K562 (cell line): ENCODE results near the gene BATF. TPM values are rescaled to one million over a fixed set of nuclear protein-coding genes. Genes with fewer than 3 reads are reported as not detected.

Experiments
- ATAC-seq: fragments of 200-7000 bp; cut with Tn5 transposase; 3 replicates; pipeline ENCODE4 v1.9.1; 2020; ENCODE audit warnings: moderate library complexity
- BruUV-seq: library from RNA; stranded (reverse); fragments of 400-500 nt; replicated peaks from 2 replicates; lab custom pipeline; 2021; lab: Mats Ljungman, UMichigan
- CTCF ChIA-PET: fragments of 300-600 bp; formaldehyde crosslinking; extraction: SDS; loops from one replicate; lab custom pipeline; 2021; ENCODE audit warnings: low intra/inter-chr PET ratio; lab: Yijun Ruan, JAX
- POLR2A ChIA-PET: fragments of 300-600, 350-650 bp; sonication (Branson Sonifier 250); formaldehyde crosslinking; extraction: SDS; loops from one replicate; lab custom pipeline; 2021; ENCODE audit warnings: antibody characterized with exemption, inconsistent platforms; lab: Yijun Ruan, JAX
- DNase-seq, 4 experiments: peaks; one replicate each; pipeline versions ENCODE4 v3.0.0 to v3.0.0-alpha.2; 2011 to 2018; ENCODE audit warnings: low spot score in 3 of 4, mixed read lengths in 3 of 4; ENCODE audit errors: extremely low read depth in 1 of 4
- FAIRE-seq: peaks from 2 replicates; lab custom pipeline; 2011; peaks lifted over from hg19 to GRCh38; lab: Jason Lieb, UNC
- H2AFZ ChIP-seq: 2 replicates; pipeline ENCODE4 v1.6.0; 2011; ENCODE audit warnings: low read depth, low read length, control low read depth, inconsistent platforms
- H3K27ac ChIP-seq: fragments of 200-600 bp; 3 replicates; pipeline ENCODE4 v1.8.0; 2011; ENCODE audit warnings: low read depth, mild to moderate bottlenecking, control low read depth, inconsistent platforms, low read length, moderate library complexity, mixed read lengths; ENCODE audit errors: extremely low read depth
- H3K27me3 ChIP-seq, 2 experiments: fragments of 300-600 bp in 1 of 2; 2 replicates in 1 of 2; 3 replicates in 1 of 2; pipeline versions ENCODE4 v1.6.0 to v1.8.0; 2011; ENCODE audit warnings: inconsistent platforms in 2 of 2, low read length in 2 of 2, mild to moderate bottlenecking in 1 of 2, mixed read lengths in 1 of 2, moderate library complexity in 1 of 2; ENCODE audit not compliant: control insufficient read depth in 2 of 2, insufficient read depth in 2 of 2
- H3K36me3 ChIP-seq: fragments of 300-600 bp; 3 replicates; pipeline ENCODE4 v1.8.0; 2011; ENCODE audit warnings: mild to moderate bottlenecking, low read length, inconsistent platforms; ENCODE audit not compliant: control insufficient read depth, insufficient read depth
- H3K4me1 ChIP-seq, 2 experiments: fragments of 200-600 bp in 1 of 2; replicated peaks in 1 of 2; 2 replicates in 1 of 2; 3 replicates in 1 of 2; pipeline versions ENCODE4 v1.5.1 to v1.8.0; 2011; ENCODE audit warnings: inconsistent platforms in 2 of 2, low read length in 2 of 2, mild to moderate bottlenecking in 1 of 2, mixed read lengths in 1 of 2, moderate library complexity in 1 of 2; ENCODE audit not compliant: control insufficient read depth in 2 of 2, insufficient read depth in 2 of 2
- H3K4me2 ChIP-seq: 2 replicates; pipeline ENCODE4 v1.6.1; 2011; ENCODE audit warnings: low read length, control low read depth, inconsistent platforms, mixed read lengths; ENCODE audit not compliant: insufficient read depth
- H3K4me3 ChIP-seq: fragments of 200-600 bp; sonication (generic), shearing (Covaris generic); 2 replicates; pipeline ENCODE4 v1.5.1; 2016; ENCODE audit warnings: control low read depth, inconsistent platforms
- H3K79me2 ChIP-seq: fragments of 200-600 bp; 3 replicates; pipeline ENCODE4 v1.8.0; 2011; ENCODE audit warnings: low read length, inconsistent platforms; ENCODE audit not compliant: control insufficient read depth, insufficient read depth
- H3K9ac ChIP-seq, 2 experiments: 2 replicates each; pipeline versions ENCODE4 v1.6.0 to v1.6.1; 2011; ENCODE audit warnings: low read depth in 2 of 2, low read length in 2 of 2, control low read depth in 1 of 2, inconsistent platforms in 1 of 2, mild to moderate bottlenecking in 1 of 2, mixed read lengths in 1 of 2; ENCODE audit not compliant: insufficient read depth in 1 of 2
- H3K9me1 ChIP-seq: one replicate; pipeline ENCODE4 v1.6.0; 2011; ENCODE audit warnings: inconsistent platforms, mild to moderate bottlenecking, low read length, moderate library complexity; ENCODE audit not compliant: control insufficient read depth, insufficient read depth
- H3K9me3 ChIP-seq: replicated peaks from 2 replicates; pipeline ENCODE4 v1.5.1; 2011; ENCODE audit warnings: low read depth, low read length, inconsistent platforms; ENCODE audit not compliant: control insufficient read depth, insufficient read depth
- H4K20me1 ChIP-seq: replicated peaks from 2 replicates; pipeline ENCODE4 v1.6.1; 2011; ENCODE audit warnings: low read length, inconsistent platforms, mixed read lengths; ENCODE audit not compliant: control insufficient read depth, insufficient read depth
- CCAR2 ChIP-seq: fragments of 200-400 bp; formaldehyde crosslinking; IDR thresholded peaks from 2 replicates; pipeline ENCODE4 v1.6.1; 2017; ENCODE audit warnings: mild to moderate bottlenecking, low read depth, low read length
- DMBX1 ChIP-seq: fragments of 250-450 bp; sonication (Bioruptor Pico); IDR thresholded peaks from 2 replicates; pipeline ENCODE4 v1.8.0; 2022; ENCODE audit warnings: inconsistent platforms, mild to moderate bottlenecking, moderate library complexity, borderline replicate concordance
- FIP1L1 ChIP-seq: fragments of 200-400 bp; formaldehyde crosslinking; IDR thresholded peaks from 2 replicates; pipeline ENCODE4 v1.6.1; 2018; ENCODE audit warnings: mild to moderate bottlenecking, low read depth, low read length; ENCODE audit not compliant: poor library complexity, severe bottlenecking
- GABPB1 ChIP-seq: sonication (generic); formaldehyde crosslinking; IDR thresholded peaks from 2 replicates; pipeline ENCODE4 v1.8.0; 2022; ENCODE audit warnings: mild to moderate bottlenecking, missing genetic modification reagents
- HEY1 ChIP-seq: fragments of 250-450 bp; sonication (Bioruptor Pico); IDR thresholded peaks from 2 replicates; pipeline ENCODE4 v1.5.0; 2020; ENCODE audit warnings: mild to moderate bottlenecking, moderate library complexity, borderline replicate concordance
- SAFB ChIP-seq: fragments of 200-400 bp; formaldehyde crosslinking; IDR thresholded peaks from 2 replicates; pipeline ENCODE4 v1.6.1; 2017; ENCODE audit warnings: low read depth, low read length, borderline replicate concordance
- SMAD1 ChIP-seq: fragments of 150-350 bp; IDR thresholded peaks from 2 replicates; pipeline ENCODE4 v1.6.1; 2014; ENCODE audit warnings: low read length, low read depth; ENCODE audit not compliant: partially characterized antibody
- TSC22D4 ChIP-seq: fragments of 450-650 bp; IDR thresholded peaks from 2 replicates; pipeline ENCODE4 v1.6.1; 2016; ENCODE audit warnings: missing genetic modification characterization, missing biosample characterization, control low read depth
- ZNF184 ChIP-seq: sonication (generic); formaldehyde crosslinking; IDR thresholded peaks from 2 replicates; pipeline ENCODE4 v1.5.0; 2020; ENCODE audit warnings: missing genetic modification reagents
- ZNF253 ChIP-seq: fragments of 250-450 bp; sonication (Bioruptor Pico); conservative IDR thresholded peaks from 2 replicates; pipeline ENCODE4 v1.6.1; 2021; ENCODE audit warnings: mild to moderate bottlenecking
- ZNF3 ChIP-seq: fragments of 250-450 bp; sonication (Bioruptor Pico); IDR thresholded peaks from 2 replicates; pipeline ENCODE4 v1.5.0; 2021; ENCODE audit warnings: mild to moderate bottlenecking, moderate library complexity
- ZNF785 ChIP-seq: fragments of 250-450 bp; sonication (Bioruptor Pico); IDR thresholded peaks from 2 replicates; pipeline ENCODE4 v1.4.0; 2020; ENCODE audit warnings: mild to moderate bottlenecking
- whole genome bisulfite sequencing: fragments of 100-300 bp; shearing (Covaris generic); methylation state at CpG from one replicate; pipeline ENCODE4 v1.1.6; 2016; ENCODE audit warnings: low coverage, mixed read lengths; ENCODE audit not compliant: insufficient coverage; ENCODE audit errors: missing lambda C conversion rate; 5-methylcytosine and 5-hydroxymethylcytosine counted together
- in situ Hi-C: fragments of 300-500 bp; cut with MboI; formaldehyde crosslinking; loops from 4 replicates; pipeline ENCODE4 v1.15.0; 2018; ENCODE audit warnings: inconsistent platforms, mixed read lengths
- intact Hi-C: fragments of 100-400 bp; cut with micrococcal nuclease; formaldehyde crosslinking; loops from 2 replicates; pipeline ENCODE4 v1.14.2; 2022
- polyA plus RNA-seq, 8 experiments: library from polyadenylated mRNA; depleted of rRNA in 4 of 8; stranded (reverse) in 5 of 8; unstranded in 3 of 8; fragments of >200 nt; fragmentation: Nextera tagmentation in 2 of 8; fragmentation: Illumina TruSeq in 1 of 8; extraction: Ambion mirVana in 2 of 8; extraction: Trizol in 1 of 8; gene quantifications; 2 replicates each; pipeline versions ENCODE4 v1.2.1 to v1.2.3, GENCODE V29; 2011 to 2014; ENCODE audit warnings: inconsistent platforms in 1 of 8, missing spikeins in 1 of 8
- total RNA-seq, 7 experiments: library from RNA; depleted of rRNA in 6 of 7; stranded (reverse); fragments of >200 nt in 6 of 7; fragmentation: Illumina TruSeq in 2 of 7; extraction: Trizol in 2 of 7; gene quantifications; 2 replicates each; pipeline versions ENCODE4 v1.2.1 to v1.2.3, GENCODE V29; 2011 to 2021; ENCODE audit warnings: low replicate concordance in 1 of 7
- TF ChIP-seq, protein P1 (sequence below), 2 experiments: fragments of 450-650 bp in 1 of 2; IDR thresholded peaks; 2 replicates each; pipeline ENCODE4 v1.6.1; 2011 to 2017; ENCODE audit warnings: low read depth in 2 of 2, antibody characterized with exemption in 1 of 2, borderline replicate concordance in 1 of 2, low read length in 1 of 2, mild to moderate bottlenecking in 1 of 2, mixed read lengths in 1 of 2; ENCODE audit not compliant: control insufficient read depth in 1 of 2
- TF ChIP-seq, protein P2 (sequence below): fragments of 250-450 bp; sonication (Bioruptor Pico); IDR thresholded peaks from 2 replicates; pipeline ENCODE4 v1.4.0; 2020

BATF gene
- total and polyA plus RNA-seq, 9 of the 15 experiments (the other 6 are each of a cell fraction or from before 2014, with no cell fraction given) = 0.13 to 2.1 (median 0.55) TPM; not detected in 2

DNA sequence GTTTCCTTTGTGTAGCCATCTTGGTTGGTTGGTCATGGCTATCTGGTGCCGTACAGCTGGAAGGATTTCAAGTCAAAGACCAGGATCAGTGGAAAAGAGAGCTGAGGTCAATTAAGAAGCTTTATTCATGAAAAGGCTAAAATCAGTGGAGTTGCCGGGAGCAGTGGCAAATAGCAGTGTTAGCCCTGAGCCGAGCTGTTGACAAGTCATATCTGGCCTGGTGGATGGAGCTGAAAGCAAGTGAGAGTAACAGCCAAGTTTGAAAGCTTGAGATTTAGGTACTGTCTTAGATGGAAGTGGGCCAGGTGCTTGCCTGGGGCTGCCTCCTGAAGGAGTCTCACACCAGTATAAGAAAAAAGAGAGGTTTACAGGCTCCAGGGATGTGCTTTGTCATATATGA, 9.0 kb downstream of the BATF start:
- Histone ChIP-seq H3K4me3 (no peak overlapping the region), H3K4me2 (no peak overlapping the region), H3K27me3 (peaks cover 0 to 4% of the 10 kb centered on the region in 2 experiments; a peak in 1 of 5 replicates), H3K4me1 (peaks cover 2 to 9% of the 10 kb centered on the region in 2 experiments; a peak in 2 of 5 replicates), H3K27ac (no peak overlapping the region), H2AFZ (no peak overlapping the region), H3K9me1 (no peaks in the 10 kb centered on the region), H3K9ac (no peak overlapping the region), H3K9me3 (no peaks in the 10 kb centered on the region), H3K79me2 (no peaks in the 10 kb centered on the region), H3K36me3 (no peaks in the 10 kb centered on the region), H4K20me1 (no peaks in the 10 kb centered on the region)
- ChIA-PET CTCF (no interaction called here), POLR2A (no interaction called here)
- in situ Hi-C loops (no loop called here), intact Hi-C loops (no loop called here)
- BruUV-seq = no TSS peak
- WGBS = 17% methylated on average over 3 of the region's 3 CpGs
- no peak for DNase-seq
- FAIRE-seq = no peak
- ATAC-seq = no peak
- no peak for TF ChIP-seq ZNF785 (CRISPR knock-in tag)
- no peak for TF ChIP-seq SAFB
- TF ChIP-seq ZNF184 (CRISPR knock-in tag) = no peak
- no peak for TF ChIP-seq ZNF3 (CRISPR knock-in tag)
- TF ChIP-seq CCAR2 = no peak
- TF ChIP-seq DMBX1 (CRISPR knock-in tag) = no peak
- TF ChIP-seq, protein P1, sequence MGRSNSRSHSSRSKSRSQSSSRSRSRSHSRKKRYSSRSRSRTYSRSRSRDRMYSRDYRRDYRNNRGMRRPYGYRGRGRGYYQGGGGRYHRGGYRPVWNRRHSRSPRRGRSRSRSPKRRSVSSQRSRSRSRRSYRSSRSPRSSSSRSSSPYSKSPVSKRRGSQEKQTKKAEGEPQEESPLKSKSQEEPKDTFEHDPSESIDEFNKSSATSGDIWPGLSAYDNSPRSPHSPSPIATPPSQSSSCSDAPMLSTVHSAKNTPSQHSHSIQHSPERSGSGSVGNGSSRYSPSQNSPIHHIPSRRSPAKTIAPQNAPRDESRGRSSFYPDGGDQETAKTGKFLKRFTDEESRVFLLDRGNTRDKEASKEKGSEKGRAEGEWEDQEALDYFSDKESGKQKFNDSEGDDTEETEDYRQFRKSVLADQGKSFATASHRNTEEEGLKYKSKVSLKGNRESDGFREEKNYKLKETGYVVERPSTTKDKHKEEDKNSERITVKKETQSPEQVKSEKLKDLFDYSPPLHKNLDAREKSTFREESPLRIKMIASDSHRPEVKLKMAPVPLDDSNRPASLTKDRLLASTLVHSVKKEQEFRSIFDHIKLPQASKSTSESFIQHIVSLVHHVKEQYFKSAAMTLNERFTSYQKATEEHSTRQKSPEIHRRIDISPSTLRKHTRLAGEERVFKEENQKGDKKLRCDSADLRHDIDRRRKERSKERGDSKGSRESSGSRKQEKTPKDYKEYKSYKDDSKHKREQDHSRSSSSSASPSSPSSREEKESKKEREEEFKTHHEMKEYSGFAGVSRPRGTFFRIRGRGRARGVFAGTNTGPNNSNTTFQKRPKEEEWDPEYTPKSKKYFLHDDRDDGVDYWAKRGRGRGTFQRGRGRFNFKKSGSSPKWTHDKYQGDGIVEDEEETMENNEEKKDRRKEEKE (IDR thresholded peaks at IDR 0.05; ENCODE audit: borderline replicate concordance in 1 of 2, control insufficient read depth in 1 of 2, low read depth in 2 of 2, low read length in 1 of 2) = no peak
- no peak for TF ChIP-seq ZNF253 (CRISPR knock-in tag)
- TF ChIP-seq, protein P2, sequence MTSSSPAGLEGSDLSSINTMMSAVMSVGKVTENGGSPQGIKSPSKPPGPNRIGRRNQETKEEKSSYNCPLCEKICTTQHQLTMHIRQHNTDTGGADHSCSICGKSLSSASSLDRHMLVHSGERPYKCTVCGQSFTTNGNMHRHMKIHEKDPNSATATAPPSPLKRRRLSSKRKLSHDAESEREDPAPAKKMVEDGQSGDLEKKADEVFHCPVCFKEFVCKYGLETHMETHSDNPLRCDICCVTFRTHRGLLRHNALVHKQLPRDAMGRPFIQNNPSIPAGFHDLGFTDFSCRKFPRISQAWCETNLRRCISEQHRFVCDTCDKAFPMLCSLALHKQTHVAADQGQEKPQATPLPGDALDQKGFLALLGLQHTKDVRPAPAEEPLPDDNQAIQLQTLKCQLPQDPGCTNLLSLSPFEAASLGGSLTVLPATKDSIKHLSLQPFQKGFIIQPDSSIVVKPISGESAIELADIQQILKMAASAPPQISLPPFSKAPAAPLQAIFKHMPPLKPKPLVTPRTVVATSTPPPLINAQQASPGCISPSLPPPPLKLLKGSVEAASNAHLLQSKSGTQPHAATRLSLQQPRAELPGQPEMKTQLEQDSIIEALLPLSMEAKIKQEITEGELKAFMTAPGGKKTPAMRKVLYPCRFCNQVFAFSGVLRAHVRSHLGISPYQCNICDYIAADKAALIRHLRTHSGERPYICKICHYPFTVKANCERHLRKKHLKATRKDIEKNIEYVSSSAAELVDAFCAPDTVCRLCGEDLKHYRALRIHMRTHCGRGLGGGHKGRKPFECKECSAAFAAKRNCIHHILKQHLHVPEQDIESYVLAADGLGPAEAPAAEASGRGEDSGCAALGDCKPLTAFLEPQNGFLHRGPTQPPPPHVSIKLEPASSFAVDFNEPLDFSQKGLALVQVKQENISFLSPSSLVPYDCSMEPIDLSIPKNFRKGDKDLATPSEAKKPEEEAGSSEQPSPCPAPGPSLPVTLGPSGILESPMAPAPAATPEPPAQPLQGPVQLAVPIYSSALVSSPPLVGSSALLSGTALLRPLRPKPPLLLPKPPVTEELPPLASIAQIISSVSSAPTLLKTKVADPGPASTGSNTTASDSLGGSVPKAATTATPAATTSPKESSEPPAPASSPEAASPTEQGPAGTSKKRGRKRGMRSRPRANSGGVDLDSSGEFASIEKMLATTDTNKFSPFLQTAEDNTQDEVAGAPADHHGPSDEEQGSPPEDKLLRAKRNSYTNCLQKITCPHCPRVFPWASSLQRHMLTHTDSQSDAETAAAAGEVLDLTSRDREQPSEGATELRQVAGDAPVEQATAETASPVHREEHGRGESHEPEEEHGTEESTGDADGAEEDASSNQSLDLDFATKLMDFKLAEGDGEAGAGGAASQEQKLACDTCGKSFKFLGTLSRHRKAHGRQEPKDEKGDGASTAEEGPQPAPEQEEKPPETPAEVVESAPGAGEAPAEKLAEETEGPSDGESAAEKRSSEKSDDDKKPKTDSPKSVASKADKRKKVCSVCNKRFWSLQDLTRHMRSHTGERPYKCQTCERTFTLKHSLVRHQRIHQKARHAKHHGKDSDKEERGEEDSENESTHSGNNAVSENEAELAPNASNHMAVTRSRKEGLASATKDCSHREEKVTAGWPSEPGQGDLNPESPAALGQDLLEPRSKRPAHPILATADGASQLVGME = no peak
- no peak for TF ChIP-seq FIP1L1
- no peak for TF ChIP-seq GABPB1 (CRISPR knock-in tag)
- TF ChIP-seq TSC22D4 (tag) = no peak
- TF ChIP-seq SMAD1 = no peak
- no peak for TF ChIP-seq HEY1 (CRISPR knock-in tag)
